Measurements from ENCODE around the gene CHCHD1.

DNA sequence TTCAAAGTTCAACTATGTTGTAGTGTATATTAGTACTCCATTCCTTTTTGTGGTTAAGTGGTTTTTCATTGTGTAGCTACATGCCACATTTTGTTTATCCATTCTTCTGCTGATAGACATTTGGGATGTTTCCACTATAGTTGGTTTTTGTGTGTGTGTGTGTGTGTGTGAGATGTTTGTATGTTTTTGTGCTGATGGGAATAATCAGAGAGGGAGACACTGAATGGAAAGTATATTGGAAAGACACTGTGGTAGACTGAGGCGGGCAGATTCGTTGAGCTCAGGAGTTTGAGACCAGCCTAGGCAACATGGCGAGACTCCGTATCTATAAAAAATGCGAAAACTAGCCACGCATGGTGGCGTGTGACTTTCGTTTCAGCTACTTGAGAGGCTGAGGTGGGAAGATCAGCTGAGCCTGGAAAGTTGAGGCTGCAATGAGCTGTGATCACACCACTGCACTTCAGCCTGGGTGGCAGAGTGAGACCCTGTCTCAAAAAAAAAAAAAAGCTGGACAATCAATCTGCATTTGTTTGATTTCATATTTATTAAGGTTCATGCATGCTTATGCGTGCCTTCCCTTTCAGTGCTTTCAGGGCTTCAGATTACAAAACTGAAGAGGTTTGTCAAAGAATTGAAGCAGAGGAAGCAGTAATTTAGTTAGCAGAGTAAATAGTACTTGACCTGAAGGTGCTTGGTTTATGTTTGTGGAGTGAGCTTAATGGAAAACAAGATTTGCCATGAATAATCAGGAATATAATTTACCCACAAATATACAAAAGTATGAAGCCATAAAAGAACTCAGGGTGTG lies 22.9 kb upstream of the CHCHD1 start:
- TF ChIP-seq, protein P1, sequence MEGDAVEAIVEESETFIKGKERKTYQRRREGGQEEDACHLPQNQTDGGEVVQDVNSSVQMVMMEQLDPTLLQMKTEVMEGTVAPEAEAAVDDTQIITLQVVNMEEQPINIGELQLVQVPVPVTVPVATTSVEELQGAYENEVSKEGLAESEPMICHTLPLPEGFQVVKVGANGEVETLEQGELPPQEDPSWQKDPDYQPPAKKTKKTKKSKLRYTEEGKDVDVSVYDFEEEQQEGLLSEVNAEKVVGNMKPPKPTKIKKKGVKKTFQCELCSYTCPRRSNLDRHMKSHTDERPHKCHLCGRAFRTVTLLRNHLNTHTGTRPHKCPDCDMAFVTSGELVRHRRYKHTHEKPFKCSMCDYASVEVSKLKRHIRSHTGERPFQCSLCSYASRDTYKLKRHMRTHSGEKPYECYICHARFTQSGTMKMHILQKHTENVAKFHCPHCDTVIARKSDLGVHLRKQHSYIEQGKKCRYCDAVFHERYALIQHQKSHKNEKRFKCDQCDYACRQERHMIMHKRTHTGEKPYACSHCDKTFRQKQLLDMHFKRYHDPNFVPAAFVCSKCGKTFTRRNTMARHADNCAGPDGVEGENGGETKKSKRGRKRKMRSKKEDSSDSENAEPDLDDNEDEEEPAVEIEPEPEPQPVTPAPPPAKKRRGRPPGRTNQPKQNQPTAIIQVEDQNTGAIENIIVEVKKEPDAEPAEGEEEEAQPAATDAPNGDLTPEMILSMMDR (conservative IDR thresholded peaks at IDR 0.05; ENCODE audit: low read depth, low read length): no peak
- no peak for TF ChIP-seq EZH2phosphoT487 (IDR thresholded peaks at IDR 0.05; ENCODE audit: borderline replicate concordance, low read length)
- TF ChIP-seq EZH2 (IDR thresholded peaks at IDR 0.05; ENCODE audit: low read length, unreplicated experiment): no peak

All from PC-3 (cell line).